T-helper 1 cell treated with Interleukin-12 subunit alpha and Interleukin-12 subunit beta and Interleukin-4 antibody, amounts not matched to agents 30 μg/mL and 1 μg/mL, for 36 hours (primary cell): ENCODE data around the gene OR8D1.

Experiments
- H3K27ac Mint-ChIP-seq: one replicate; pipeline ENCODE4 v1.8.0; 2021; ENCODE audit warnings: mild to moderate bottlenecking, mixed read lengths
- H3K27me3 Mint-ChIP-seq: one replicate; pipeline ENCODE4 v1.8.0; 2021; ENCODE audit warnings: low read depth, mixed read lengths
- H3K36me3 Mint-ChIP-seq: one replicate; pipeline ENCODE4 v1.8.0; 2021; ENCODE audit warnings: low read depth, mixed read lengths
- H3K4me1 Mint-ChIP-seq: one replicate; pipeline ENCODE4 v1.8.0; 2021; ENCODE audit warnings: low read depth, mixed read lengths
- H3K4me3 Mint-ChIP-seq: one replicate; pipeline ENCODE4 v1.8.0; 2021; ENCODE audit warnings: mild to moderate bottlenecking, moderate library complexity, mixed read lengths
- H3K9me3 Mint-ChIP-seq: one replicate; pipeline ENCODE4 v1.8.0; 2021; ENCODE audit warnings: mixed read lengths

OR8D1 gene

DNA sequence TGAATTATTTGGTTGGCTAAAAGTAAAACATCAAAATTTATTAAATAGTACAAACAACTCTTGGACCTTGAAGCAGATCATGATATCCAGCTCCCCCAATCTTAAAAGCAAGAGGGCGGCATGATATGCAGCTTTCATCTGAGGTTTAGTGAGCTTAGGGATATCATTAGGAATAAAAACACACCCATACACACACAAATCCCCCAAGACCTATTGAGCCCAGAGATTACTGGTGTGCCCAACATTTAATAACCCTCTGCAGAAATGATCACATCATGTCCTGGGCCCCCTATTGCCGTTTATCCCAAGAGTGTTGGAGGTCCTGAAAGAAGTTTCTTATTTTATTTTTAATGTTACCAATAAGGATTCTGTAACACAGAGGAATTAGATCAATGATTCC, at the start of gene OR8D1:
OR8D1 (minus strand) TSS at position 101 of the 400 bp plus-strand sequence. CDS start 3,183 bp downstream, outside the sequence.
- Mint-ChIP-seq H3K36me3 (no peaks in the 10 kb centered on the region), H3K27ac (no peak within 1 kb of the TSS), H3K4me1 (no peaks in the 10 kb centered on the region), H3K9me3 (no peaks in the 10 kb centered on the region), H3K4me3 (no peak within 1 kb of the TSS), H3K27me3 (peaks cover 3% of the 10 kb centered on the region)

DNA sequence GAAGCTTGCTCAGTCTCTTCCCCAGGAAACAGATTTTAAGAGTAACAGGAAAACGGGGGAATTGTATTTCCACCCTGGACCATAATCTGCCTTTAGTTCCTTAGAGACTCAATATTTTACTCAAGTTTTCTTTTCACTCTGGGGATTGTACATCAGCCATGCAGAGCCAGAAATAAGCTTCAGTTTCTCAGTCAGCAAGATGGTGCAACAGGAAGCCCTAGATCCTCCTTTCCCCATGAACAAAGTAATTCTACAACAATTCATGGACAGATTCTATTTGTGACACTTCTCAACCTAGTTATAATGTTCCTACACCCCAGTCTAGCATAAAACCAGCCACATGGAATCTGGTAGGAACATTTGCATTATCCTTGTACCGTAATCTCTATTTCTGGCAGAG, 45.8 kb upstream of the OR8D1 start:
- no peaks in the 10 kb centered on the region for H3K9me3 Mint-ChIP-seq
- H3K36me3 Mint-ChIP-seq = no peaks in the 10 kb centered on the region
- H3K27me3 Mint-ChIP-seq = no peaks in the 10 kb centered on the region
- no peak overlapping the region for H3K4me3 Mint-ChIP-seq
- no peak overlapping the region for H3K27ac Mint-ChIP-seq
- H3K4me1 Mint-ChIP-seq = no peaks in the 10 kb centered on the region

DNA sequence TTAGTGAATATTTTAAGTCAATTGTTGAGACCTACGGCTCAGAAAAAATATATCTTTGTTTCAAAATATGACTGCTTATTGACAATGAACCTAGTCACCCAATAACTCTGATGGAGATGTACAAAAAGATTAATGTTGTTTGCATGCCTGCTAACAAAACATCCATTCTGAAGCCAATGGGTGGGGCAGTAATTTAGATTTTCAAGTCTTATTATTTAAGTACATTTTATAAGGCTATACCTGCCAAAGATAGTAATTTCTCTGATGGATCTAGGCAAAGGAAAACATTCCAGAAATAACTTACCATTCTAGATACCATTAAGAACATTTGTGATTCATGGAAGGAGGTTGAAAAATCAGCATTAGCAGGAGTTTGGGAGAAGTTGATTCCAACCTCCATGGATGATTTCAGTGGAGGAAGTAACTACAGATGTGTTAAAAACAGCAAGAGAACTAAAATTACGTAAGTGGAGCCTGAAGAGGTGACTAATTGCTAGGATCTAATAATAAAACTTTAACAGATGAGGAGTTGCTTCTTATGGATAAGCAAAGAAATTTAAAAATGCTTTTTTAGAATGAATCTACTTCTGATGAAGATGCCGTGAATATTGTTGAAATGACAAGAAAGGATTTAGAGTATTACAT, 32.7 kb upstream of the OR8D1 start:
- H3K4me3 Mint-ChIP-seq = no peak overlapping the region
- no peaks in the 10 kb centered on the region for H3K9me3 Mint-ChIP-seq
- no peak overlapping the region for H3K27ac Mint-ChIP-seq
- no peaks in the 10 kb centered on the region for H3K36me3 Mint-ChIP-seq
- no peaks in the 10 kb centered on the region for H3K4me1 Mint-ChIP-seq
- H3K27me3 Mint-ChIP-seq = no peaks in the 10 kb centered on the region

DNA sequence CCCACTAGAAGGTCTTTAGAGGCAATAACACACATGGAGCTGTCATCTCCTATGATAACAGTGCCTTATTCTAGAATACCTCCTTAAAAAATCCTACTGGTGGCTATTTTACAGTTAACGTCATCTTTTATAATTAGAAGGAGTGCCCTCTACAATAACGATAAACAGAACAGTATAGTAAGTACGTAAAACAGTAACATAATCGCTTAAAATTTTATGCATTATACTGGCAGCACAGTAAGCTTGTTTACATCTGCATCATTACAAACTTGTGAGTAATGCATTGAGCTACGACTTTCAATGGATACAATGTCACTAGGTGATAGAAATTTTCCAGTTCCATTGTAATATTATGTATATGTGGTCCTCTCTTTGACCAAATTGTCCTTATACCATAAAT, 30.6 kb upstream of the OR8D1 start:
- no peak overlapping the region for H3K4me3 Mint-ChIP-seq
- no peaks in the 10 kb centered on the region for H3K36me3 Mint-ChIP-seq
- no peaks in the 10 kb centered on the region for H3K27me3 Mint-ChIP-seq
- H3K9me3 Mint-ChIP-seq = no peaks in the 10 kb centered on the region
- no peak overlapping the region for H3K27ac Mint-ChIP-seq
- H3K4me1 Mint-ChIP-seq = no peaks in the 10 kb centered on the region

DNA sequence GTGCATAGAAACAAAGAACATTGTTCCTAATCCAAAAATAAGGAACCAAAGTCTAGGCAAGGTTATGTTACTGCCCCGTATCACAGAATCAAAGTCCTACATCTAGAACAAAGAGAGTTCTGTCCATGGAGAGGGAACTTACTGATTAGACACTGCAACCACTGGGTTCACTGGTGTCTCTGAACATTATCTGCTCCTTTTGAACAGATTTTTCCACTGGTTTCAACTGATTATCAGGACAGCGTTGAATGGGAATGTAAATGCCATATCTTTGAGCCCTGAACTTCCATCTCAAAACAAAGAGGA, 26.3 kb upstream of the OR8D1 start:
- no peaks in the 10 kb centered on the region for H3K4me1 Mint-ChIP-seq
- H3K4me3 Mint-ChIP-seq = no peak overlapping the region
- H3K36me3 Mint-ChIP-seq = no peaks in the 10 kb centered on the region
- no peaks in the 10 kb centered on the region for H3K9me3 Mint-ChIP-seq
- no peaks in the 10 kb centered on the region for H3K27me3 Mint-ChIP-seq
- H3K27ac Mint-ChIP-seq = no peak overlapping the region

DNA sequence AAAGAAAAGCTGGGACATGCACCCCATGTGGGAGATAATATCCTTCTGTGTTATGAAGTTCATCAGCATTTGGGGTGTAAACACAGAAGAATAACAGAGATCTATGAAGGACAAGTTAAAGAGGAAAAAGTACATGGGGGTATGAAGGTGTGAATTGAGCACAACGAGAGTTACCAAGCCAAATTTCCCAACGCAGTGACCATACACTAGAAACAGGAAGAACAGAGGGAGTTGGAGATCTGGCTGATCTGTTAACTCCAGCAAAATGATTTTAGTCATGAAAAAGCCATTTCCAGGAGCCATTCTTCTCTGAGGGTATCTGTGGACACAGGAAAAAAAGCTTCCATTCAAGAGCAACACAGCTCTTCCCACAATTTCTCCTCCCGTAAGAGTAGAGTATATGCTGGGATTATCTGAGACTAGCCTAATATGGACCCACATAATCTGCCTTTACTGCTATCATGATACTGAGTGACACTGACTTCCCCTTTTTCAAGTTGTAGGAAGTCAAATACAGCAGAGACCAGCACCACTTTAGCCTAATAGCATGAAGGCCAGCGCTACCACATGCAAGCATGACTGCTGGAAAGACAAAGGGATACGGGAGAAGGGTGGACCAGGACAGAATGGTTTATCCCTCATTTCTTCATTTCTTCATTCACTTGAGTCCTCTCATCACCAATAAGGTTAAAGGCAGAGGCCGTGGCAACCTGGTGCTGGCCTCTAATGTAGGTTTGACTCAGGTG, 25.8 kb upstream of the OR8D1 start:
- H3K4me3 Mint-ChIP-seq = no peak overlapping the region
- H3K27ac Mint-ChIP-seq = no peak overlapping the region
- no peaks in the 10 kb centered on the region for H3K4me1 Mint-ChIP-seq
- no peaks in the 10 kb centered on the region for H3K9me3 Mint-ChIP-seq
- H3K36me3 Mint-ChIP-seq = no peaks in the 10 kb centered on the region
- H3K27me3 Mint-ChIP-seq = no peaks in the 10 kb centered on the region

DNA sequence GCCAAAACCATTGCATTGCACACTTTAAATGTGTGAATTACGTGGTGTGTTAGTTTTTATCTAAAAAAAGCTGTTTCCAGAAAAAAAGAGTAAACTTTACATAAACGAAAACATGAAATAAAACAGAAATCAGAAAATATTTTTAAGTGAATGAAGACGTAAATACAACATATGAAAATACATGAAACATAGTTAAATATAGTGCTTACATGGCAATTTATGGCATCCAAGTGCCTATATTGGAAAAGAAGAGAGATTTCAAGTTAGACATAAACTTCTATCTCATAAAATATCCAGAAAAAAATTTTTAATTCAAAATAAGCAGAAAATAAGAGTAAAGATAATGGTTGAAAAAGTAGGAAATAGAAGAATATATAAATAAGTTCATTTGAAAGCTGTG, 18.1 kb upstream of the OR8D1 start:
- H3K27me3 Mint-ChIP-seq = peaks cover 5% of the 10 kb centered on the region
- H3K27ac Mint-ChIP-seq = no peak overlapping the region
- no peaks in the 10 kb centered on the region for H3K9me3 Mint-ChIP-seq
- H3K4me3 Mint-ChIP-seq = no peak overlapping the region
- peaks cover 6% of the 10 kb centered on the region for H3K4me1 Mint-ChIP-seq
- H3K36me3 Mint-ChIP-seq = no peaks in the 10 kb centered on the region

DNA sequence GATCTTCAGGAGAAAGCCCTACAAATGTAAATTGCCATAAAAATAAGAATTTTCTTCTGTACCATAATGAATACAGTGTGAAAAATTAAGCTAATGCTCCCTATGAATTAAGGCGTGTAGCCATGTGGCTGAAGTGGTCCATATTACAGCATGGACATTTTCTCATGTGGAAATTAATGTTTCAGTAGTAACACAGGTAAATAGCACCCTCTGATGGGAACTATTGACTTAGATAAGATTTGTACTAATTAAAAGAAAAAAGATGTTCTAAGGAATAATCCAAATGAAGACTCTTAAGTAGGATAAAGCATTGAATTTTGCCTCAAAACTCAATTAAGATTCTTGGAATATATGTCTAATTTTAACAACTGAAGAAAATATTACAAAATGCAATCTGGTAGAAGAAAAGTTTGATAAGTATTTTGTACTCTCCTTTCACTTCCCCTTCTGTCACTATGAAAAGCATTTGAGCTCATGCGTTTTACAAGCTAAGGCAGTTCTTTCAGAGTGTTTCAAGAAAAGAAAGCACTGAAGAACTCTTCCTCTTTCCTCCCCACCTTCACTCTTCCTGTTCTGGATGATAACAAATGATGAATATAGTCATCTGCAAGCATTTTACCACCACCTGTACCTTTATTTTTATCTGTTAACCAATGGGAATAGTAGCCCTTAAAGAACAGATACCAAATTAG, 16.2 kb upstream of the OR8D1 start:
- Mint-ChIP-seq H3K27me3 (peaks cover 5% of the 10 kb centered on the region), H3K4me1 (peaks cover 6% of the 10 kb centered on the region), H3K27ac (no peak overlapping the region), H3K9me3 (no peaks in the 10 kb centered on the region), H3K4me3 (no peak overlapping the region), H3K36me3 (no peaks in the 10 kb centered on the region)

DNA sequence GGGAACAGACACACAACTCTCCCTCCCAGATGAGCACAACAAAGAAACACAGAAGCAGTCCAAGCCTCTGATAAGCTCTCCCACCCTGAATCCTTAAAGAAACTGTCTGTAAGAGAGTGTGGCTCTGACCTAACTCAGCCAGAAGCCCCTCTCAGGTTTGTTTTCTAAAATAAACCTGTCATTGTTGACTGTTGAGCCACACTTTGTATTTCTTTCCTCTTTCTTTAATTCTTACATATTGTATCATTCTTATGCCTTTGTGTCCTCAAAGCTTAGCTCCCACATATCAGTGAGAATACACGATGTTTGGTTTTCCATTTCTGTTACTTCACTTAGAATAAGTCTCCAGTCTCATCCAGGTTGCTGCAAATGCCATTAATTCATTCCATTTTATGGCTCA, 14.0 kb upstream of the OR8D1 start:
- H3K4me3 Mint-ChIP-seq = no peak overlapping the region
- no peaks in the 10 kb centered on the region for H3K9me3 Mint-ChIP-seq
- H3K27me3 Mint-ChIP-seq = peaks cover 5% of the 10 kb centered on the region
- H3K4me1 Mint-ChIP-seq = peaks cover 6% of the 10 kb centered on the region
- no peaks in the 10 kb centered on the region for H3K36me3 Mint-ChIP-seq
- no peak overlapping the region for H3K27ac Mint-ChIP-seq

DNA sequence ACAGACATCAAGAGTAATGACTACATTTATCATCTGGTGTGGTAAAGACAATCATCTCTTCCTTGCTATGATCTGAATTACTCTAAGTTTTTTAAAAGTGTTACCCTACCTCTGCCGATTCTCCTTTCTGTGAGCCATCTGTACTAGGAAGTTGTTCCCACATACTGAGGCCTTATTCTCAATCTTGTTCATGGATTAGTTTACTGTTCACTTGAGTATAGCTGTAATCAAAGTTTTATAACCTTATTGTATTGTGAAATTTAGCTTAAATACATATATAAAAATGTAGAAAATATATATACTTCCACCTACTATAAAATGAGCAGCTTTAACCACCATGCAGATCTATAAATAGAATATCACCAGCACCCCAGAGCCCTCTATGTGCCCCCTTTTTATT, 8.6 kb upstream of the OR8D1 start:
- no peaks in the 10 kb centered on the region for H3K36me3 Mint-ChIP-seq
- no peaks in the 10 kb centered on the region for H3K9me3 Mint-ChIP-seq
- H3K4me3 Mint-ChIP-seq = no peak overlapping the region
- H3K27me3 Mint-ChIP-seq = no peaks in the 10 kb centered on the region
- H3K27ac Mint-ChIP-seq = no peak overlapping the region
- no peaks in the 10 kb centered on the region for H3K4me1 Mint-ChIP-seq

DNA sequence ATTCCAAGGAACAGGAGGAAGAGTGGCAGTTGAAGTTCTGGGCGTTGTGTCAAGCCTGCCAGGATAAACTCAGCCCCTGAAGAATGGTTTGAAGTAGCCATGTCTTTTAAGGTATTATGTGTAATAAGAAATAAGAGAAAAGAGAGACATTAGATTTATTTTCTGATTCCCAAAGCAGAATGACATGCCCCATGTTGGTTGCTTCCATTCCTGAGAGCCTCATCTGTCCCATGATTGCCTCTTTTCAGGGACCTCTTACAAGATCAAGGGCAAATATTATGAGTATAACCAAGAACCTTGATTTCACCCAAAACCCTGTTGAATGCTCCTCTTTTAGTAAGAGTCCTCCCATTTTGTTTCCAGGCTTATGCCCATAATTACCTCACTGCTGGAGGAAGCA, 6.3 kb upstream of the OR8D1 start, which contains the start of gene OR8D2:
OR8D2 (minus strand) TSS at position 101 of the 400 bp plus-strand sequence; CDS start at position 101, 0 bp downstream.
- no peaks in the 10 kb centered on the region for H3K9me3 Mint-ChIP-seq
- no peaks in the 10 kb centered on the region for H3K36me3 Mint-ChIP-seq
- peaks cover 3% of the 10 kb centered on the region for H3K27me3 Mint-ChIP-seq
- H3K4me3 Mint-ChIP-seq = no peak within 1 kb of the TSS
- H3K27ac Mint-ChIP-seq = no peak within 1 kb of the TSS
- H3K4me1 Mint-ChIP-seq = no peaks in the 10 kb centered on the region

DNA sequence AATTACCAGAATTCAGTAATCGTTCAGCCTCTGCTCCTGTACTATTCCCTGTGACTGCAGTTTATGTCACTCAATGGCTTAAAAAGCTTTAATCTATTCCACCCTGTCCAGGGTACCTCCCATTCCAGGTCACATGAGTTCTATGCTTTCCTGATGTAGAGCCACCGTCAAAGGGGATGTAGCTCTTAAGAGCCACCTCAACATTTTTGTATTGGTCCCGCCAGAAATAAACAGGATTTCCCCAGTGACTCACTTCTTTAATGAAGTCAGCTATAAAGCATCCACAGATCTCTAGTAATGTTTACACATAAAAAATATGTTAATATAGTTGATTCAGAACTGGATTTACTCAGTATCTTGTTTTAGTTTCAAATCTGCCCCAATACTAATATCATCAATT, 1.3 kb upstream of the OR8D1 start:
- Mint-ChIP-seq H3K9me3 (no peaks in the 10 kb centered on the region), H3K4me1 (no peaks in the 10 kb centered on the region), H3K36me3 (no peaks in the 10 kb centered on the region), H3K4me3 (no peak overlapping the region), H3K27me3 (peaks cover 3% of the 10 kb centered on the region), H3K27ac (no peak overlapping the region)

DNA sequence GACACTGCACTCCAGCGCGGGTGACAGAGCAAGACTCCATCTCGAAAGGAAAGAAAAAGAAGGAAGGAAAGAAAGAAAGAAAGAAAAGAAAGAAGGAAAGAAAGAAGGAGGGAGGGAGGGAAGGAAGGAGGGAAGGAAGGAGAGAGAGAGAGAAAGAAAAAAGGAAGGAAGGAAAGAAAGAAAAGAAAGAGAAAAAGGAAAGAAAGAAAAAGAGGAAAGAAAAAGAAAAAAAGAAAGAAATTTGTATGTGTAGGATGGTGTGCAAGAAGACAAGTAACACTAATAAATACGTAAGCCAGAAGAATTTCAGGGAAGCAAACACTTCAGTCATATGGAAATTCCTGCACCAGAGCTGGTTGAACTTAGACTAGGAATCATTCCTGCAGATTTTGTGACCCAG, 618 bp downstream of the OR8D1 start:
- no peaks in the 10 kb centered on the region for H3K36me3 Mint-ChIP-seq
- no peak overlapping the region for H3K4me3 Mint-ChIP-seq
- H3K27me3 Mint-ChIP-seq = peaks cover 3% of the 10 kb centered on the region
- no peaks in the 10 kb centered on the region for H3K4me1 Mint-ChIP-seq
- no peak overlapping the region for H3K27ac Mint-ChIP-seq
- H3K9me3 Mint-ChIP-seq = no peaks in the 10 kb centered on the region

DNA sequence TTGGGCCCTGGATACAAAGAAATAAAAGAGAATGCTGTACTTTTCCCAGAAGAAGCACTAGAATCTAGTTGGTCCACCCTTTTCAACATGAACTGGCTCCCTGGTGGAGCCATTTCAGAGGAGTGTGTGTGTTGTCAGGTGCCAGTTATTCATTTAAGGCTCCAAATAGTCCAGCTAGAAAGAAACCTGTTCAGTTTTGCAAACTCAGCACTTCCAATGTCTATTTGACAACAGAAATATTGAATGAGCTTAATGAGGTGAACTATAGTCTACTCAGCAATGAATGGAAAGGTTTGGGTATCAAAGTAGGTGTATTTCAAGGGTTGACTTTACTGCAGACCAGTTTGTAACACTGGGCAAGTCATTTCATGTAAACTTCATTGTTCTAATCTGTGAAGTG, 2.1 kb downstream of the OR8D1 start:
- H3K27me3 Mint-ChIP-seq = peaks cover 3% of the 10 kb centered on the region
- no peaks in the 10 kb centered on the region for H3K36me3 Mint-ChIP-seq
- H3K27ac Mint-ChIP-seq = no peak overlapping the region
- no peaks in the 10 kb centered on the region for H3K4me1 Mint-ChIP-seq
- H3K9me3 Mint-ChIP-seq = no peaks in the 10 kb centered on the region
- no peak overlapping the region for H3K4me3 Mint-ChIP-seq

DNA sequence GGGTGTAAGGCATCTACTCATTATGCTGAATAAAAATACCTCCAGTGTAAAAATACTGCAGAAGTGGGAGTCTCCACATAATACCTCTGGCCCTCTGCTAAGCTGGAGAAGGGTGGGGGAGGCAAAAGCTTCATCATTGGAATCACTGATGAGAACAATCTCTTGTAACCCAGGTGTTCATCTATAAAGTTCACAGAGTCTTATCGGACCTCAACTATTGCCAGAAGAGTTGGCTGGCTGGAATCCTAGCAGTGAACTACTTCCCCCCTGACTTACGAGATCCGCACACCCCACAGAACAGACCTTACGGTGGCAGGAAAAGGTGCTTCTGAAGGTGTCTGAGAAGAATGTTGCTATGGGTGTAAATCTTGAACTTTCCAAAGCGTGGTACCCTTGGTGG, 2.5 kb downstream of the OR8D1 start:
- Mint-ChIP-seq H3K4me3 (no peak overlapping the region), H3K27me3 (no peaks in the 10 kb centered on the region), H3K9me3 (no peaks in the 10 kb centered on the region), H3K4me1 (no peaks in the 10 kb centered on the region), H3K36me3 (no peaks in the 10 kb centered on the region), H3K27ac (no peak overlapping the region)
